OCI-LY7 (cell line): ENCODE data around the gene FOXJ3. TPM values are rescaled to one million over a fixed set of nuclear protein-coding genes. Genes with fewer than 3 reads are reported as not detected.

Source experiments
- BruUV-seq: library from RNA; stranded (reverse); fragments of 400-500 nt; replicated peaks from 2 replicates; lab custom pipeline; 2021; lab: Mats Ljungman, UMichigan
- CTCF ChIA-PET: fragments of 300-600 bp; sonication (Branson Sonifier 250); formaldehyde crosslinking; loops from one replicate; lab custom pipeline; 2022; ENCODE audit warnings: antibody characterized with exemption; ENCODE audit not compliant: unreplicated experiment; lab: Charles Lee
- POLR2A ChIA-PET: fragments of 300-600 bp; sonication (Branson Sonifier 250); formaldehyde crosslinking; loops from one replicate; lab custom pipeline; 2022; ENCODE audit warnings: antibody characterized with exemption; lab: Charles Lee
- DNase-seq: peaks from one replicate; pipeline ENCODE4 v3.0.0-alpha.2; 2015; ENCODE audit warnings: low spot score
- H2AFZ ChIP-seq: fragments of 200-600 bp; sonication (generic), shearing (Covaris generic); 2 replicates; pipeline ENCODE4 v1.6.1; 2014; ENCODE audit warnings: mild to moderate bottlenecking, antibody characterized with exemption, low read length, moderate library complexity
- H3K27ac ChIP-seq: fragments of 200-600 bp; sonication (generic); 2 replicates; pipeline ENCODE4 v1.5.1; 2014; ENCODE audit warnings: mixed run types, low read depth, mild to moderate bottlenecking, moderate library complexity, low read length, inconsistent platforms; ENCODE audit not compliant: poor library complexity, severe bottlenecking
- H3K36me3 ChIP-seq: fragments of 200-600 bp; sonication (generic); 2 replicates; pipeline ENCODE4 v1.6.1; 2014; ENCODE audit warnings: mild to moderate bottlenecking, antibody characterized with exemption, low read length, moderate library complexity, mixed read lengths; ENCODE audit not compliant: insufficient read depth
- H3K4me1 ChIP-seq: fragments of 200-600 bp; sonication (generic); 2 replicates; pipeline ENCODE4 v1.5.1; 2014; ENCODE audit warnings: mild to moderate bottlenecking, low read length; ENCODE audit not compliant: insufficient read depth, poor library complexity, severe bottlenecking
- H3K4me2 ChIP-seq: fragments of 200-600 bp; sonication (generic); 2 replicates; pipeline ENCODE4 v1.6.1; 2014; ENCODE audit warnings: mild to moderate bottlenecking, low read length
- H3K4me3 ChIP-seq: fragments of 200-600 bp; sonication (generic); 2 replicates; pipeline ENCODE4 v1.5.1; 2014; ENCODE audit warnings: mild to moderate bottlenecking, low read depth, low read length; ENCODE audit not compliant: poor library complexity, severe bottlenecking
- H3K79me2 ChIP-seq: fragments of 200-600 bp; sonication (generic); 2 replicates; pipeline ENCODE4 v1.6.1; 2016; ENCODE audit warnings: low read depth, mild to moderate bottlenecking, low read length, moderate library complexity, mixed read lengths; ENCODE audit not compliant: insufficient read depth
- H3K9me2 ChIP-seq: fragments of 200-600 bp; sonication (generic); 2 replicates; pipeline ENCODE4 v1.6.1; 2016; ENCODE audit warnings: mild to moderate bottlenecking, low read length, mixed read lengths; ENCODE audit not compliant: insufficient read depth
- H3K9me3 ChIP-seq: fragments of 200-600 bp; sonication (generic); 2 replicates; pipeline ENCODE4 v1.6.1; 2014; ENCODE audit warnings: mild to moderate bottlenecking, mixed run types, low read length, mixed read lengths
- H4K20me1 ChIP-seq: fragments of 200-600 bp; sonication (generic); 2 replicates; pipeline ENCODE4 v1.6.1; 2014; ENCODE audit warnings: mild to moderate bottlenecking, antibody characterized with exemption, low read length, moderate library complexity, mixed read lengths; ENCODE audit not compliant: insufficient read depth
- EZH2phosphoT487 ChIP-seq: fragments of 200-600 bp; sonication (generic); IDR thresholded peaks from 2 replicates; pipeline ENCODE4 v1.6.1; 2018; ENCODE audit warnings: low read depth, borderline replicate concordance, mild to moderate bottlenecking, mixed run types, antibody characterized with exemption, low read length, moderate library complexity, mixed read lengths
- intact Hi-C: fragments of 100-400 bp; cut with micrococcal nuclease; formaldehyde crosslinking; loops from one replicate; pipeline ENCODE4 v1.10.0; 2022; ENCODE audit not compliant: unreplicated experiment
- total RNA-seq, 2 experiments: library from RNA; depleted of rRNA in 1 of 2; stranded (reverse); fragments of >200 nt in 1 of 2; shearing (Covaris generic) in 1 of 2; gene quantifications; 2 replicates each; pipeline ENCODE4 v1.2.3, GENCODE V29; 2014 to 2022
- TF ChIP-seq, protein P1 (sequence below): fragments of 200-600 bp; sonication (generic); conservative IDR thresholded peaks from 2 replicates; pipeline ENCODE4 v1.5.1; 2014; ENCODE audit warnings: mild to moderate bottlenecking, antibody characterized with exemption, low read length, moderate library complexity, mixed read lengths

The FOXJ3 gene
- total RNA-seq, 2 experiments from 2014 or later, result 34.8 to 43.1 TPM

DNA sequence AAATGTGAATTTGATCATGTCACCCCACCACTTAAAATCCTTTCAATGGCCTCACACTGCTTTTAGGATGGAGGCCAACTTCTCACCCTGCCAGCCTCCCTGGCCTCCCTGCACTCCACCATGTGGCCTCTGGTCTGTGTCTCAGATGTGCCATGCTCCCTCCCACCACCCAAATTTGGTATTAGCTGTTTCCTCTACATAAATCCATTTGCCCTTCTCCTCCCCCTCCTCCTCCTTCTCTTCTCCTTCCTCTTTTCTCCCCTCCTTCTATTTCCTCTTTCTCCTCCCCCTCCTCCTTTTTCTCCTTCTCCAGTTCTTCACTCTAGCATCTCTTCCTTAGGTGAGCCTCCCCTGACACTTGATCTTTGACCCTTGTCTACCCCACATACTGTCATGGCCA, 198.6 kb downstream of the FOXJ3 start:
- Histone ChIP-seq H4K20me1 (no peaks in the 10 kb centered on the region), H3K4me2 (no peak overlapping the region), H3K9me2 (no peaks in the 10 kb centered on the region), H2AFZ (no peak overlapping the region), H3K4me3 (no peak overlapping the region), H3K4me1 (no peaks in the 10 kb centered on the region), H3K27ac (no peak overlapping the region), H3K79me2 (no peaks in the 10 kb centered on the region), H3K36me3 (no peaks in the 10 kb centered on the region), H3K9me3 (no peaks in the 10 kb centered on the region)
- no TSS peak for BruUV-seq
- POLR2A ChIA-PET, result no interaction called here
- TF ChIP-seq EZH2phosphoT487, result no peak
- TF ChIP-seq, protein P1, sequence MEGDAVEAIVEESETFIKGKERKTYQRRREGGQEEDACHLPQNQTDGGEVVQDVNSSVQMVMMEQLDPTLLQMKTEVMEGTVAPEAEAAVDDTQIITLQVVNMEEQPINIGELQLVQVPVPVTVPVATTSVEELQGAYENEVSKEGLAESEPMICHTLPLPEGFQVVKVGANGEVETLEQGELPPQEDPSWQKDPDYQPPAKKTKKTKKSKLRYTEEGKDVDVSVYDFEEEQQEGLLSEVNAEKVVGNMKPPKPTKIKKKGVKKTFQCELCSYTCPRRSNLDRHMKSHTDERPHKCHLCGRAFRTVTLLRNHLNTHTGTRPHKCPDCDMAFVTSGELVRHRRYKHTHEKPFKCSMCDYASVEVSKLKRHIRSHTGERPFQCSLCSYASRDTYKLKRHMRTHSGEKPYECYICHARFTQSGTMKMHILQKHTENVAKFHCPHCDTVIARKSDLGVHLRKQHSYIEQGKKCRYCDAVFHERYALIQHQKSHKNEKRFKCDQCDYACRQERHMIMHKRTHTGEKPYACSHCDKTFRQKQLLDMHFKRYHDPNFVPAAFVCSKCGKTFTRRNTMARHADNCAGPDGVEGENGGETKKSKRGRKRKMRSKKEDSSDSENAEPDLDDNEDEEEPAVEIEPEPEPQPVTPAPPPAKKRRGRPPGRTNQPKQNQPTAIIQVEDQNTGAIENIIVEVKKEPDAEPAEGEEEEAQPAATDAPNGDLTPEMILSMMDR, result no peak
- CTCF ChIA-PET, result no interaction called here
- intact Hi-C loops, result no loop called here
- DNase-seq, result no peak

DNA sequence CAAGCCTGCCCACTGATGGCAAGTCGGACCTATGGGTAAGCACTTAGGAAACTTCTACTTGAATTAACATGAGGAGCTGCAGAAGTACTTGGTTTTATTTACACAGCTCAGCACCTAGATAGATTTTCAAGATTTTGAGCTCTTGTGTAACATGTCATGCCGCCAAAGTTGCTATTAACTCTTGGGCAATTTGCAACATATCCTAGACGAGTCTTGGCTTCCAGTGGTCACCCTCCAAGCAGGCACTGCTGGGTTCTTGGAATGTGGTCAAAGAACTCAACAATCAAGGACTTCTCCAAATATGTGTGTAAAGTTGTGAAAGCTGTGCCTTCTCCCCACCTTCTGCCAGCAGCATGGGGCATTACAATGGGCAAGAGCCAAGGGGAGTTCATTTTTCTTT, 199.6 kb downstream of the FOXJ3 start:
- Histone ChIP-seq H3K4me3 (no peak overlapping the region), H3K9me3 (no peaks in the 10 kb centered on the region), H3K4me2 (no peak overlapping the region), H3K4me1 (no peaks in the 10 kb centered on the region), H3K27ac (no peak overlapping the region), H3K36me3 (no peaks in the 10 kb centered on the region), H3K9me2 (no peaks in the 10 kb centered on the region), H2AFZ (no peak overlapping the region), H3K79me2 (no peaks in the 10 kb centered on the region), H4K20me1 (no peaks in the 10 kb centered on the region)
- TF ChIP-seq EZH2phosphoT487, result no peak
- TF ChIP-seq, protein P1, result no peak
- no TSS peak for BruUV-seq
- intact Hi-C loops, result no loop called here
- POLR2A ChIA-PET, result no interaction called here
- CTCF ChIA-PET, result no interaction called here
- DNase-seq, result no peak

DNA sequence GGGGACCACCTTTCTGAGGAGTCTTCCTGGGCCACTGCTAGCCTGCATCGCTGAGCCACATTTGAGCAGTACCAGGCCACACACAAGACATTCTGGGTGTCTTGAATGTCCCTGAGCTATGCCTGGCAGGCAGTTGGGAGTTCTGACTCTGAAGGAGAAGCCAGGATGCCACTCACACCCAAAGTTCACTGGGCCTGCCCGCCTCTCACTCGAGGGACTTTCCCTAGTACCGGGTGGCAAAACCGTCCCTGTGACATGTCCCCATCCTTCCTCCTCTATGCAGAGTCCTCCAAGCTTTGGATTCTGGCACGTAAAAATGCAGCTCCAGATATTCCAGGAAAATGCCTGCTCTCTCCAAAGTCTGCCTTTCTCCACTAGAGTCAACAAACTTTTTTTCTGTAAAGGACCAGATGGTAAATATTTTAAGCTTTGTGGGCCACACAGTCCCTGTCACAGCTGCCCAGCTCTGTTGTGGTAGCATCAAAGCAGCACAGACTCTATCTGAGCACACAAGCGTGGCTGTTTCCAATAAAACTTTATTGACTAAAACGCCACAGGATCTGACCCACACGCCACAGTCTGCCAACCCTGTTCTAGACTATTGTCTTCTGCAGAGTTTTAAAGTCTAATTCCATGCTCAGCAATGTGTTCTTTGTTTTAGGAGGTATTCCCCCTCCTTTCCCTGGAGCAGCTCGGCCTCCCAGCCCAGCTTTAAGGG, 201.1 kb downstream of the FOXJ3 start:
- Histone ChIP-seq H4K20me1 (no peaks in the 10 kb centered on the region), H2AFZ (no peak overlapping the region), H3K4me3 (no peak overlapping the region), H3K79me2 (no peaks in the 10 kb centered on the region), H3K9me2 (no peaks in the 10 kb centered on the region), H3K27ac (no peak overlapping the region), H3K4me1 (no peaks in the 10 kb centered on the region), H3K4me2 (no peak overlapping the region), H3K9me3 (no peaks in the 10 kb centered on the region), H3K36me3 (no peaks in the 10 kb centered on the region)
- no peak for DNase-seq
- BruUV-seq, result no TSS peak
- TF ChIP-seq, protein P1, result no peak
- no peak for TF ChIP-seq EZH2phosphoT487
- ChIA-PET CTCF (no interaction called here), POLR2A (no interaction called here)
- intact Hi-C loops, result no loop called here
